Natural killer cell (primary cell): ENCODE measurements around the gene SVOPL. TPM values are rescaled to one million over a fixed set of nuclear protein-coding genes. Genes with fewer than 3 reads are reported as not detected.

Experiments used
- ATAC-seq, 3 donors: fragments of 150-1000 bp in 2 of 3; fragments of 200-7000 bp in 1 of 3; cut with Tn5 transposase; 1 replicate in 1 of 3; 2 replicates in 2 of 3; pipeline ENCODE4 v1.10.0; 2021; ENCODE audit warnings: mild to moderate bottlenecking in 2 of 3, moderate library complexity in 2 of 3
- DNase-seq, 2 donors: peaks; one replicate each; pipeline versions ENCODE4 v3.0.0 to v3.0.0-alpha.2; 2013 to 2021; ENCODE audit warnings: mixed read lengths in 1 of 2
- H3K27ac ChIP-seq: one replicate; pipeline ENCODE4 v1.5.1; 2013; ENCODE audit warnings: mild to moderate bottlenecking, low read length
- H3K27me3 ChIP-seq: one replicate; pipeline ENCODE4 v1.6.1; 2013; ENCODE audit warnings: low read length; ENCODE audit not compliant: control insufficient read depth, insufficient read depth
- H3K36me3 ChIP-seq: one replicate; pipeline ENCODE4 v1.6.1; 2013; ENCODE audit warnings: low read length; ENCODE audit not compliant: control insufficient read depth, insufficient read depth
- H3K4me1 ChIP-seq: one replicate; pipeline ENCODE4 v1.6.1; 2013; ENCODE audit warnings: low read length; ENCODE audit not compliant: control insufficient read depth, insufficient read depth
- H3K4me3 ChIP-seq: one replicate; pipeline ENCODE4 v1.5.1; 2013; ENCODE audit warnings: low read length
- H3K9me3 ChIP-seq: one replicate; pipeline ENCODE4 v1.6.1; 2013; ENCODE audit warnings: low read length; ENCODE audit not compliant: control insufficient read depth, insufficient read depth
- H3K27ac Mint-ChIP-seq, 2 donors: one replicate each; pipeline ENCODE4 v1.8.0; 2022; ENCODE audit warnings: mild to moderate bottlenecking in 2 of 2, mixed read lengths in 2 of 2, moderate library complexity in 1 of 2
- H3K27me3 Mint-ChIP-seq, 2 donors: one replicate each; pipeline ENCODE4 v1.8.0; 2022; ENCODE audit warnings: low read depth in 2 of 2, mixed read lengths in 2 of 2
- H3K36me3 Mint-ChIP-seq: one replicate; pipeline ENCODE4 v1.8.0; 2022; ENCODE audit warnings: mixed read lengths
- H3K4me1 Mint-ChIP-seq, 2 donors: one replicate each; pipeline ENCODE4 v1.8.0; 2022; ENCODE audit warnings: mixed read lengths in 2 of 2
- H3K4me3 Mint-ChIP-seq: one replicate; pipeline ENCODE4 v1.8.0; 2022; ENCODE audit warnings: mild to moderate bottlenecking, moderate library complexity, mixed read lengths
- H3K9me3 Mint-ChIP-seq, 2 donors: one replicate each; pipeline ENCODE4 v1.8.0; 2022; ENCODE audit warnings: mixed read lengths in 2 of 2
- WGBS: methylation state at CpG from one replicate; pipeline ENCODE4 v1.1.7; 2013; ENCODE audit warnings: missing lambda C conversion rate; ENCODE audit not compliant: insufficient coverage; 5-methylcytosine and 5-hydroxymethylcytosine counted together
- intact Hi-C: fragments of 100-400 bp; cut with micrococcal nuclease; formaldehyde crosslinking; loops from one replicate; pipeline ENCODE4 v1.14.2; 2022
- total RNA-seq, 4 donors: library from RNA; stranded (reverse); fragments of 120-200 nt in 1 of 4; gene quantifications; one replicate each; pipeline versions ENCODE4 v1.2.3 to v1.2.4, GENCODE V29; 2013 to 2022
- TF ChIP-seq, protein P1 (sequence below): fragments of 200-600 bp; IDR thresholded peaks from one replicate; pipeline ENCODE4 v1.8.0; 2022; ENCODE audit warnings: antibody characterized with exemption

Gene SVOPL
- total RNA-seq, 3 donors from 2014 or later (not counting 1 experiment from before 2014, with no cell fraction given) = not detected

DNA sequence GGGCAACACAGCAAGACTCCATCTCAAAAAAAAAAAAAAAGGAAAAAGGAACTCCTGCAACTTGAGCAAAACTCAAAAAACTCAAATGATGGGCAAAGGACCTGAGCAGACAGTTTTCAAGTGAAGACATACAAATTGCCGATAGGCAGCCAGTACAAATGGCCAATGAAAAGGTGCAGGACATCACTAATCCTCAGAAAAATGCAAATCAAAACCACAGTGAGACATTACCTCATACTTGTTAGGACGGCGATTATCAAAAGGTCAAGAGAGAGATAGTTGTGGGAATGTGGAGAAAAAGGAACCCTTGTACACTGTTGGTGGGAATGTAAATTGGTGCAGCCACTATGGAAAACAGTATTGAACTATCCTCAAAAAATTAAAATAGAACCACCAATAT is 16.8 kb downstream of the SVOPL start:
- no peaks in the 10 kb centered on the region for H3K36me3 Mint-ChIP-seq
- TF ChIP-seq, protein P1, sequence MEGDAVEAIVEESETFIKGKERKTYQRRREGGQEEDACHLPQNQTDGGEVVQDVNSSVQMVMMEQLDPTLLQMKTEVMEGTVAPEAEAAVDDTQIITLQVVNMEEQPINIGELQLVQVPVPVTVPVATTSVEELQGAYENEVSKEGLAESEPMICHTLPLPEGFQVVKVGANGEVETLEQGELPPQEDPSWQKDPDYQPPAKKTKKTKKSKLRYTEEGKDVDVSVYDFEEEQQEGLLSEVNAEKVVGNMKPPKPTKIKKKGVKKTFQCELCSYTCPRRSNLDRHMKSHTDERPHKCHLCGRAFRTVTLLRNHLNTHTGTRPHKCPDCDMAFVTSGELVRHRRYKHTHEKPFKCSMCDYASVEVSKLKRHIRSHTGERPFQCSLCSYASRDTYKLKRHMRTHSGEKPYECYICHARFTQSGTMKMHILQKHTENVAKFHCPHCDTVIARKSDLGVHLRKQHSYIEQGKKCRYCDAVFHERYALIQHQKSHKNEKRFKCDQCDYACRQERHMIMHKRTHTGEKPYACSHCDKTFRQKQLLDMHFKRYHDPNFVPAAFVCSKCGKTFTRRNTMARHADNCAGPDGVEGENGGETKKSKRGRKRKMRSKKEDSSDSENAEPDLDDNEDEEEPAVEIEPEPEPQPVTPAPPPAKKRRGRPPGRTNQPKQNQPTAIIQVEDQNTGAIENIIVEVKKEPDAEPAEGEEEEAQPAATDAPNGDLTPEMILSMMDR = no peak
- Histone ChIP-seq H3K9me3 (no peaks in the 10 kb centered on the region), H3K27ac (no peak overlapping the region), H3K4me1 (no peaks in the 10 kb centered on the region), H3K4me3 (no peak overlapping the region), H3K36me3 (no peaks in the 10 kb centered on the region), H3K27me3 (no peaks in the 10 kb centered on the region)
- no peak overlapping the region for H3K27ac Mint-ChIP-seq
- H3K4me3 Mint-ChIP-seq = no peak overlapping the region
- no peak for ATAC-seq
- intact Hi-C loops = no loop called here
- no peaks in the 10 kb centered on the region for H3K4me1 Mint-ChIP-seq
- DNase-seq = no peak
- WGBS = 100% methylated on average over 1 of the region's 3 CpGs
- peaks cover 6 to 10% of the 10 kb centered on the region in 2 donors for H3K27me3 Mint-ChIP-seq
- no peaks in the 10 kb centered on the region for H3K9me3 Mint-ChIP-seq

DNA sequence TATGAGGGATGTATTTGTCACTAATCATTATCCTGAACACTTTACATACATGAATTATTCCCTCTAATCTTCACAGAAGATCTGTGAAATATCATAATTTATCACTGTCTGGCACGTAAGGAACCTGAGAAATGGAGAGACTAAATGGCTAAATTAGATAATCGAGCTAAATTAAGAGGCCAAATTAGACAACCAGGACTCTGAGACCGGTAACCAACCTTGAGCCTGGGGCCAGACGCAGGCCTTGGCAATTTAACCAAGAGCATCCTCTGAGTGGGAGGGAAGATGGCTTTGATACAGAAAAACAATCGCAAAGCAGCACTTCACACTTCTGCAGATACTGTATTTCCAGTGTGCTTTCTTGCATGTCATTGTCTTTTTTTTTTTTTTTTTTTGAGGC is 21.4 kb downstream of the SVOPL start:
- Mint-ChIP-seq H3K4me1 (no peaks in the 10 kb centered on the region), H3K27me3 (peaks cover 3 to 10% of the 10 kb centered on the region in 2 donors), H3K9me3 (no peaks in the 10 kb centered on the region), H3K36me3 (no peaks in the 10 kb centered on the region), H3K4me3 (no peak overlapping the region), H3K27ac (no peak overlapping the region)
- Histone ChIP-seq H3K4me3 (no peak overlapping the region), H3K4me1 (no peaks in the 10 kb centered on the region), H3K36me3 (no peaks in the 10 kb centered on the region), H3K27me3 (no peaks in the 10 kb centered on the region), H3K27ac (no peak overlapping the region), H3K9me3 (no peaks in the 10 kb centered on the region)
- WGBS = 84% methylated on average over 5 of the region's 5 CpGs
- no peak for DNase-seq
- intact Hi-C loops = no loop called here
- TF ChIP-seq, protein P1 = no peak
- ATAC-seq = no peak

DNA sequence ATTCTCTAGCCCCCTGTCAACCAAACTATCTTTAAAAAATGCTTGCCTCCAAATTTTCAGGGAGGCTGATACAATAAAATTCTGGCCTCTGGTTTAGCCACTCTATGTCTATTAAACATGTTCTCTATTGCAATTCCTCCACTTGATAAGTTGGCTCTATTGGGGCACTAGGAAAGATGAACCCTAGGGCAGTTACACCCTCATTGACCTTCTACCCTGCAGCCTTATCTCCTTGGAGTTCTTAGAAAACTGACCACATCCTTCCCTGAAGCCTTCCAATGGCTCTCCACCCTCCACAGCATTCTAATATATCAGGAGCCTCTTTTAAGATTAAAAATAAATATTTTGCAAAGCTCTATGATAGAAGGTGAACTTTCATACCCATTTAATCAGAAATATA is 30.6 kb downstream of the SVOPL start:
- intact Hi-C loops = no loop called here
- no peaks in the 10 kb centered on the region for H3K36me3 Mint-ChIP-seq
- peaks cover 0 to 14% of the 10 kb centered on the region in 2 donors for H3K4me1 Mint-ChIP-seq
- Histone ChIP-seq H3K36me3 (no peaks in the 10 kb centered on the region), H3K27ac (no peak overlapping the region), H3K4me1 (no peaks in the 10 kb centered on the region), H3K9me3 (no peaks in the 10 kb centered on the region), H3K27me3 (no peaks in the 10 kb centered on the region), H3K4me3 (no peak overlapping the region)
- TF ChIP-seq, protein P1 = no peak
- no peak overlapping the region for H3K4me3 Mint-ChIP-seq
- DNase-seq (no peak), ATAC-seq (no peak)
- no peaks in the 10 kb centered on the region for H3K9me3 Mint-ChIP-seq
- H3K27me3 Mint-ChIP-seq = peaks cover 15 to 19% of the 10 kb centered on the region in 2 donors
- no peak overlapping the region for H3K27ac Mint-ChIP-seq

DNA sequence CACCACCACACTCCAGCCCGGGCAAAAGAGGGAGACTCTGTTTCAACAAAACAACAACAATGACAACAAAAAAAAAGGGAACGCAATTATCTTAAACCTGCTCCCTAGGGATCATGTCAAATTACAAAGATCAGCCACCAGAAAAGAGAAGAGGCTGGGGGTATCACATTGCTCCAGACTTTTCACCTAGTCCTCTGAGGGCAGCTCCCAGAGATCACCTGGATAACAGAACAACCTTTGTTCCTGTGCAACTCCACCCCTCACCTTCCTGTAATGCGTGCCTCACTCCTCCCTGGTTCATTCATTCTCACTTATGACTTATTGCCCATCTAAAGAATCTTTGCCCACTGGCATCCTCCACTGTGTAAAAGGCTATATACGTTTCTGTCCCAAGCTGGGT is 31.8 kb downstream of the SVOPL start:
- no peak overlapping the region for H3K4me3 ChIP-seq
- Mint-ChIP-seq H3K4me1 (peaks cover 0 to 17% of the 10 kb centered on the region in 2 donors), H3K36me3 (no peaks in the 10 kb centered on the region), H3K4me3 (no peak overlapping the region), H3K27me3 (peaks cover 23 to 30% of the 10 kb centered on the region in 2 donors), H3K9me3 (no peaks in the 10 kb centered on the region), H3K27ac (no peak overlapping the region)
- no peak for DNase-seq
- no peak for ATAC-seq
- peaks cover 5% of the 10 kb centered on the region for H3K27me3 ChIP-seq
- 94% methylated on average over 4 of the region's 4 CpGs for WGBS
- H3K4me1 ChIP-seq = peaks cover 2% of the 10 kb centered on the region
- no peak overlapping the region for H3K27ac ChIP-seq
- H3K36me3 ChIP-seq = no peaks in the 10 kb centered on the region
- intact Hi-C loops = loop anchor here (10.0 kb wide), 1 partner anchor 65 kb away; no protein-coding TSS in a partner anchor
- TF ChIP-seq, protein P1 = no peak
- no peaks in the 10 kb centered on the region for H3K9me3 ChIP-seq
